Upper lobe of left lung (tissue), 4 donors: ENCODE data around the gene ZNF500.

ENCODE experiments used
- EP300 ChIP-seq, 4 donors: sonication (generic); formaldehyde crosslinking; IDR thresholded peaks; one replicate each; pipeline ENCODE4 v1.5.1; 2017; ENCODE audit warnings: antibody characterized with exemption in 4 of 4, control low read depth in 2 of 4
- POLR2A ChIP-seq, 4 donors: fragments of 450-650 bp; IDR thresholded peaks; one replicate each; pipeline ENCODE4 v1.5.1; 2016 to 2017; ENCODE audit warnings: antibody characterized with exemption in 4 of 4, mild to moderate bottlenecking in 2 of 4
- POLR2AphosphoS5 ChIP-seq, 2 donors: sonication (generic); formaldehyde crosslinking; IDR thresholded peaks; one replicate each; pipeline ENCODE4 v1.5.1; 2017; ENCODE audit warnings: antibody characterized with exemption in 2 of 2
- TF ChIP-seq, protein P1 (sequence below), 6 experiments: fragments of 450-650 bp in 4 of 6; fragments of 200-600 bp in 2 of 6; sonication (generic) in 2 of 6; IDR thresholded peaks; one replicate each; pipeline ENCODE4 v1.5.1; 2016 to 2019; ENCODE audit warnings: antibody characterized with exemption in 6 of 6

- TF ChIP-seq POLR2AphosphoS5 (IDR thresholded peaks at IDR 0.05) (no peak), POLR2A (IDR thresholded peaks at IDR 0.05) (no peak), EP300 (IDR thresholded peaks at IDR 0.05) (no peak)
- TF ChIP-seq, protein P1, sequence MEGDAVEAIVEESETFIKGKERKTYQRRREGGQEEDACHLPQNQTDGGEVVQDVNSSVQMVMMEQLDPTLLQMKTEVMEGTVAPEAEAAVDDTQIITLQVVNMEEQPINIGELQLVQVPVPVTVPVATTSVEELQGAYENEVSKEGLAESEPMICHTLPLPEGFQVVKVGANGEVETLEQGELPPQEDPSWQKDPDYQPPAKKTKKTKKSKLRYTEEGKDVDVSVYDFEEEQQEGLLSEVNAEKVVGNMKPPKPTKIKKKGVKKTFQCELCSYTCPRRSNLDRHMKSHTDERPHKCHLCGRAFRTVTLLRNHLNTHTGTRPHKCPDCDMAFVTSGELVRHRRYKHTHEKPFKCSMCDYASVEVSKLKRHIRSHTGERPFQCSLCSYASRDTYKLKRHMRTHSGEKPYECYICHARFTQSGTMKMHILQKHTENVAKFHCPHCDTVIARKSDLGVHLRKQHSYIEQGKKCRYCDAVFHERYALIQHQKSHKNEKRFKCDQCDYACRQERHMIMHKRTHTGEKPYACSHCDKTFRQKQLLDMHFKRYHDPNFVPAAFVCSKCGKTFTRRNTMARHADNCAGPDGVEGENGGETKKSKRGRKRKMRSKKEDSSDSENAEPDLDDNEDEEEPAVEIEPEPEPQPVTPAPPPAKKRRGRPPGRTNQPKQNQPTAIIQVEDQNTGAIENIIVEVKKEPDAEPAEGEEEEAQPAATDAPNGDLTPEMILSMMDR (IDR thresholded peaks at IDR 0.05): no peak
These were observed 60.1 kb downstream of the ZNF500 start for GRCh38 chr16:4706871-4707270.
